Stimulated activated CD4-positive, alpha-beta T cell treated with anti-CD3 and anti-CD28 coated beads, Interleukin-4, amount 100 ng/mL, for 24 hours (primary cell): ENCODE results near the gene AKNA.
"Not testable (repeated sequence)": the region's sequence is repeated elsewhere in the genome, so short reads cannot be mapped to it uniquely, and the experiment has no call there.

ENCODE experiments used
- DNase-seq: peaks from one replicate; pipeline ENCODE4 v3.0.0-alpha.2; 2020

The AKNA gene

GRCh38 chr9:114336699-114337395, 50.9 kb downstream of the AKNA start:
- no peak for DNase-seq

GRCh38 chr9:114336157-114336556, 51.6 kb downstream of the AKNA start:
- DNase-seq, result no peak

GRCh38 chr9:114335745-114336144, 52.0 kb downstream of the AKNA start:
- DNase-seq, result no peak

- DNase-seq, result no peak
These were observed 53.3 kb downstream of the AKNA start for GRCh38 chr9:114334490-114334889.

- not testable (repeated sequence) for DNase-seq
These were observed 54.1 kb downstream of the AKNA start for GRCh38 chr9:114333718-114334117.

DNA sequence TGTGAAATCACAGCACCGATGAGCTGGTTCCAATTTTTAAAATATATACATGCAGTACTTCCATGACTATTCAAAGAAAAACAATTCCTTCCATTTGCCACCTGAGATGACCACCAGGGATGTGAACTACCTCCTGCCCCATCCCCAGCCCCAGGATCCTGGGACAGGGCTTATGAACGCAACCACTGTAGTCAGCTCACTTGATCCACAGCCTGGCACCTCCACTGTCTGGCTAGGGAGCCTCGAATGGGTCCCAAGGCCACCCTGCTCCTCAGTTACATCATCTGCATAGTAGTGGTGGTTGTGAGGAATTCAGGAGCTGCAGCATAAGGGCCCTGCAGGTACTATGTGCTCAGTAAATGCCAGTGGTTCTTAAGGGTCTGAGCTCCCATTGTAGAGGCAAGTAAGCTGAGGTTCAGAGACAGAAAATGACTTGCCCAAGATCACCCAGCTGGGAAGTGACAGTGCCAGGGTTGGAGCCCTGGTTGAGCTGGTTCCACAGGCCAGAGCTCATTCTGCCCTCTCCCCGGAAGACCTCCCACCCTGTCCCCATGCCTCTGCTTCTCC, 55.2 kb downstream of the AKNA start:
- DNase-seq, result not testable (repeated sequence)

GRCh38 chr9:114331229-114332195, 56.3 kb downstream of the AKNA start:
- DNase-seq, result not testable (repeated sequence)

DNA sequence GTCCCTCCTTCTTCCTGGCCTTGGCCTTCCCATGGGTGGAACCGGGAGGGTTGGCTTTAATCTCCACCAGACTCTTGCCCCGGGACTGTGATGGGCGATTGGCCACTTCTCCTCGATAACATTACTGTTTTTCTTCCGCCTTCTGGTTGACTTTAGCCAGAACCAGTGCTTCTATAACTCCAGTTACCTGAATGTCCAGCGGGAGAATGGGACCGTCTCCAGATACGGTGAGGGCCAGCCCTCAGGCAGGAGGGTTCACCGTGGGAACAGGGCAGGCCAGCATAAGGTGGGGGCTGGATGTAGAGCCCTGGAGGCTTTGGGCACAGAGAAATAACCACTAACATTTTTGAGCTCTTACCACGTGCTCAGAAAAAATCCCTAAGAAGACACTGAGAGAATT, 57.1 kb downstream of the AKNA start:
- no peak for DNase-seq

GRCh38 chr9:114329625-114330022, 58.2 kb downstream of the AKNA start, which contains the start of gene ORM2:
ORM2 (plus strand) TSS chr9:114329869; CDS start chr9:114329905, 36 bp downstream.
- not testable (repeated sequence) for DNase-seq

- not testable (repeated sequence) for DNase-seq
These were observed 58.7 kb downstream of the AKNA start for GRCh38 chr9:114328937-114329624.

DNA sequence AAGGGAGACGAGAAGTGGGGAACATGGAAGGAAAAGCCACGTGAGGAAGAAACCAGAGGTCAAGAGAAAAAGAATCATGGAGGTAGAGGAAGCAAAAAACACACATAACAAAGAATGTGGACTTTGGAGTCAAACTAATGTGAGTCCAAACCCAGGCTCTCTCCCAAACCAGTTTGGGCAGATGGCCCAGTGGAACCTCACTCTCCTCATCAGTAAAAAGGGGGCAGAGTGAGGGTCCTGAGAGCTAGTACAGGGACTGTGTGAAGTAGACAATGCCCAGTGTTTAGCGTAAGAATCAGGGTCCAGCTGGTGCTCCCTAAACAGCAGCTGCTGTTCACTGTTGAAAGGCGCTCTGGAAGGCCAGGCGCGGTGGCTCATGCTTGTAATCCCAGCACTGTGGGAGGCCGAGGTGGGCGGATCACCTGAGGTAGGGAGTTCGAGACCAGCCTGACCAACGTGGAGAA, 59.4 kb downstream of the AKNA start:
- not testable (repeated sequence) for DNase-seq

DNA sequence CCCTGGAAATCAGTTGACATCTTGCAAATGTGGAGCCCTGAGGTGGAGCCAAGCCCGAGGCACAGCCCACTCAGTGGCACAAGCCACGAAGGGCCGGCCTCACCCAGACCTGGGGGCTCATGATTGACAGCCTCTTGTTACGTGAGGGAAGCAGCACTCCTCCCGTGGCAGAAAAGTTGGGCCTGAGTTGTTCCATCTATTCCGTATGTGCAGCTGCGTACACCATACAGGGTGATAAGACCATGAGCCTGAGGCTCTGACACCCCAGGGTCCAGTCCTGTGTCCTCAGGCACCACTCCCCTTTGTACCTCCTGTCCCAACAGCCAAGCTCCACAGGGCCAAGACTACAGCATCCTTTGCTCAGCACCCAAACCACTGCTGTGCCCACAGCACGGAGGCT, 60.0 kb downstream of the AKNA start:
- no peak for DNase-seq

DNA sequence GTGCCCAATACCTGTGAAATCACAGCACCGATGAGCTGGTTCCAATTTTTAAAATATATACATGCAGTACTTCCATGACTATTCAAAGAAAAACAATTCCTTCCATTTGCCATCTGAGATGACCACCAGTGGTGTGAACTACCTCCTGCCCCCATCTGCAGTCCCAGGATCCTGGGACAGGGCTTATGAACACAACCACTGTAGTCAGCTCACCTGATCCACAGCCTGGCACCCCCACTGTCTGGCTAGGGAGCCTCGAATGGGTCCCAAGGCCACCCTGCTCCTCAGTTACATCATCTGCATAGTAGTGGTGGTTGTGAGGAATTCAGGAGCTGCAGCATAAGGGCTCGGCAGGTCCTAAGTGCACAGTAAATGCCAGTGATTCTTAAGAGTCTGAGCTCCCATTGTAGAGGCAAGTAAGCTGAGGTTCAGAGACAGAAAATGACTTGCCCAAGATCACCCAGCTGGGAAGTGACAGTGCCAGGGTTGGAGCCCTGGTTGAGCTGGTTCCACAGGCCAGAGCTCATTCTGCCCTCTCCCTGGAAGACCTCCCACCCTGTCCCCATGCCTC, 62.0 kb downstream of the AKNA start:
- not testable (repeated sequence) for DNase-seq

GRCh38 chr9:114324965-114325364, 62.8 kb downstream of the AKNA start:
- not testable (repeated sequence) for DNase-seq

DNA sequence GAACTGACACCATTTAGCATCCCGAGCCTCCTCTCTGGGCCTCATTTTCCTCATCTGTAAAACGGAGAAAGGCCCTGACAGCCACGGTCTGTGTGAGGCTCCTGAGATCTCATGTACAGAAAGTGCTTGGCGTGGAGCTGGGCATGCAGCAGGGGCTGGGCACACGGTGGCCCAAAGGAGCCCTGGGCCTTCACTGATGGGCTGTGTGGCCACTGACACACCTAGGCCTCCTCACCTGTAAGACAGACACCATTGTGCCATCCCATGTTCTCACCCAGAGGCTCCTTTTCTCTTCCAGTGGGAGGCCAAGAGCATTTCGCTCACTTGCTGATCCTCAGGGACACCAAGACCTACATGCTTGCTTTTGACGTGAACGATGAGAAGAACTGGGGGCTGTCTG, 63.3 kb downstream of the AKNA start:
- DNase-seq, result no peak

GRCh38 chr9:114323849-114324248, 63.9 kb downstream of the AKNA start:
- DNase-seq, result not testable (repeated sequence)

GRCh38 chr9:114322831-114323531, 64.8 kb downstream of the AKNA start, which contains the start of gene ORM1:
ORM1 (plus strand) TSS chr9:114323098; CDS start chr9:114323134, 36 bp downstream.
- not testable (repeated sequence) for DNase-seq

GRCh38 chr9:114322160-114322818, 65.5 kb downstream of the AKNA start:
- not testable (repeated sequence) for DNase-seq

DNA sequence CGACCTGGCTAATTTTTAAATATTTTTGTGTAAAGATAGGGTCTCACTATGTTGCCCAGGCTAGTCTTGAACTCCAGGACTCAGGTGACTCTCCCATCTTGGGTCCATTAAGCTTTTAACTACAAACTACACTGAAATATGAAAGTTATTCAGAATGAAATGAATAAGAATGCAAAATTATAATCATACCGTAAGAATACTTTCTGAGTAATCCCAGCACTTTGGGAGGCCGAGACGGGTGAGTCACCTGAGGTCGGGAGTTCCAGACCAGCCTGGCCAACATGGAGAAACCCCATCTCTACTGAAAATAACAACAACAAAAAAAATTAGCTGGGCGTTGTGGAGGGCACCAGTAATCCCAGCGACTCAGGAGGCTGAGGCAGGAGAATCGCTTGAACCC, 66.0 kb downstream of the AKNA start:
- DNase-seq, result peak; percentile 41

GRCh38 chr9:114320710-114321109, 67.1 kb downstream of the AKNA start:
- DNase-seq, result not testable (repeated sequence)

DNA sequence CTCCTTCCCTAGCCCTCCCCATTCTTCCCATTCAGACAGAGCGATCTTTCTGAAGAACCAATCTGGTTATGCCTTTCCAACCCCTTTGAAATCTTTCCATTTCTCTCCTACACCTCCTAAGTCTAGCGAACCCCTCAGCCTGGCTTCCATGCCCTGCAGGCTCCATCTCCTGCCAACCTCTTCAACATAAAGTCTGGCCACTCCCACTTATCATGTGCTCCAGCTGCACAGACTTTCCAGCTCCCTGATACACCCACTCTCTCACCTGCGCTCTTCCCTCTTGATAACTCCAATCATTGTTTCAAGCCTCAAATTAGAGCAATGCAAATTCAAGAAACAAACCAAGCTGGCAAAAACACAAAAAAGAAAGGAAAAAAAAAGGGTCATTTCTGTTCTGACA, 68.6 kb downstream of the AKNA start:
- DNase-seq, result no peak
